Thyroid gland (tissue), 4 donors: ENCODE results near the gene MACROH2A1. TPM values are rescaled to one million over a fixed set of nuclear protein-coding genes. Genes with fewer than 3 reads are reported as not detected.

Experiments used
- DNase-seq, 2 donors: peaks; one replicate each; pipeline ENCODE4 v3.0.0-alpha.2; 2019
- H3K27ac ChIP-seq, 3 donors: fragments of 200-600 bp; sonication (generic); 1 replicate in 2 of 3; 2 replicates in 1 of 3; pipeline ENCODE4 v1.5.1; 2016 to 2019; ENCODE audit warnings: mild to moderate bottlenecking in 1 of 3, moderate library complexity in 1 of 3
- H3K27me3 ChIP-seq: fragments of 200-600 bp; sonication (generic); one replicate; pipeline ENCODE4 v1.5.1; 2019
- H3K36me3 ChIP-seq, 2 donors: fragments of 200-600 bp; sonication (generic); one replicate each; pipeline ENCODE4 v1.5.1; 2016 to 2019
- H3K4me1 ChIP-seq, 2 donors: fragments of 200-600 bp; sonication (generic); one replicate each; pipeline ENCODE4 v1.5.1; 2017 to 2019
- H3K4me3 ChIP-seq, 3 donors: fragments of 200-600 bp; sonication (generic); replicated peaks in 1 of 3; 1 replicate in 2 of 3; 2 replicates in 1 of 3; pipeline ENCODE4 v1.5.1; 2016; ENCODE audit warnings: mild to moderate bottlenecking in 1 of 3
- H3K9me3 ChIP-seq: fragments of 200-600 bp; sonication (generic); one replicate; pipeline ENCODE4 v1.5.1; 2017
- CTCF ChIP-seq, 6 experiments: fragments of 200-600 bp in 3 of 6; fragments of 450-650 bp in 3 of 6; sonication (generic) in 3 of 6; IDR thresholded peaks; one replicate each; pipeline ENCODE4 v1.5.1; 2016 to 2019; ENCODE audit warnings: antibody characterized with exemption in 6 of 6, mild to moderate bottlenecking in 2 of 6, inconsistent platforms in 1 of 6, moderate library complexity in 1 of 6
- POLR2A ChIP-seq, 2 donors: fragments of 450-650 bp; IDR thresholded peaks; one replicate each; pipeline ENCODE4 v1.6.1; 2017; ENCODE audit warnings: antibody characterized with exemption in 2 of 2, mild to moderate bottlenecking in 2 of 2, moderate library complexity in 1 of 2
- WGBS, 2 donors: methylation state at CpG; one replicate each; pipeline ENCODE4 v1.1.5; 2017; 5-methylcytosine and 5-hydroxymethylcytosine counted together
- intact Hi-C: fragments of 100-400 bp; cut with DNase I; formaldehyde crosslinking; loops from one replicate; pipeline ENCODE4 v1.15.1; 2023
- total RNA-seq, 4 donors: library from RNA; depleted of rRNA; stranded (reverse); fragments of >200 nt; gene quantifications; one replicate each; pipeline ENCODE4 v1.2.3, GENCODE V29; 2016

MACROH2A1 gene
- total RNA-seq, 4 donors from 2014 or later: 149 to 242 (median 227) TPM

GRCh38 chr5:135339623-135340022 is 59.4 kb downstream of the MACROH2A1 start:
- Histone ChIP-seq H3K36me3 (peaks cover 51 to 71% of the 10 kb centered on the region in 2 donors), H3K27me3 (no peaks in the 10 kb centered on the region), H3K4me3 (no peak overlapping the region)

GRCh38 chr5:135339189-135339588 is 59.8 kb downstream of the MACROH2A1 start:
- Histone ChIP-seq H3K36me3 (peaks cover 50 to 67% of the 10 kb centered on the region in 2 donors), H3K4me1 (peaks cover 9 to 11% of the 10 kb centered on the region in 2 donors), H3K27me3 (no peaks in the 10 kb centered on the region), H3K27ac (no peak overlapping the region), H3K9me3 (no peaks in the 10 kb centered on the region), H3K4me3 (no peak overlapping the region)
- no peak for DNase-seq
- TF ChIP-seq CTCF (IDR thresholded peaks at IDR 0.05) (no peak), POLR2A (IDR thresholded peaks at IDR 0.05) (no peak)
- intact Hi-C loops: no loop called here
- WGBS, 2 donors: 93 to 95% methylated on average over 5 of the region's 5 CpGs

More at GRCh38 chr5:135339623-135340022, 59.4 kb downstream of the MACROH2A1 start:
- Histone ChIP-seq H3K9me3 (no peaks in the 10 kb centered on the region), H3K4me1 (peaks cover 9 to 11% of the 10 kb centered on the region in 2 donors), H3K27ac (no peak overlapping the region)
- no peak for DNase-seq
- intact Hi-C loops: no loop called here
- 87 to 90% methylated on average over 4 of the region's 4 CpGs for WGBS, 2 donors
- no peak for TF ChIP-seq POLR2A (IDR thresholded peaks at IDR 0.05)
- TF ChIP-seq CTCF (IDR thresholded peaks at IDR 0.05): no peak

- Histone ChIP-seq H3K4me3 (no peak overlapping the region), H3K27me3 (no peaks in the 10 kb centered on the region), H3K27ac (no peak overlapping the region), H3K36me3 (peaks cover 46 to 47% of the 10 kb centered on the region in 2 donors), H3K9me3 (no peaks in the 10 kb centered on the region), H3K4me1 (peaks cover 9 to 11% of the 10 kb centered on the region in 2 donors)
- DNase-seq: no peak
- WGBS, 2 donors: no CpG with 5 or more reads among the region's 4 CpGs
- TF ChIP-seq CTCF (IDR thresholded peaks at IDR 0.05) (no peak), POLR2A (IDR thresholded peaks at IDR 0.05) (no peak)
- intact Hi-C loops: no loop called here
Observed at GRCh38 chr5:135337064-135337463, 62.0 kb downstream of the MACROH2A1 start.

- H3K9me3 ChIP-seq: no peaks in the 10 kb centered on the region
- no peak for TF ChIP-seq POLR2A (IDR thresholded peaks at IDR 0.05)
- TF ChIP-seq CTCF (IDR thresholded peaks at IDR 0.05): no peak
- H3K36me3 ChIP-seq: peaks cover 31 to 39% of the 10 kb centered on the region in 2 donors
- peaks cover 9 to 11% of the 10 kb centered on the region in 2 donors for H3K4me1 ChIP-seq
- no peak overlapping the region for H3K4me3 ChIP-seq
- 62 to 75% methylated on average over 11 to 13 of the region's 13 CpGs for WGBS, 2 donors
- no peaks in the 10 kb centered on the region for H3K27me3 ChIP-seq
- peak overlapping the region in 1 of 3 donors; percentile 10 for H3K27ac ChIP-seq
- peak; percentile 73 to 78 for DNase-seq
- intact Hi-C loops: no loop called here
Observed at GRCh38 chr5:135335031-135335828, 63.8 kb downstream of the MACROH2A1 start.
